ENCODE results near the gene KY. TPM values are rescaled to one million over a fixed set of nuclear protein-coding genes. Genes with fewer than 3 reads are reported as not detected.

KY gene
- total and polyA plus RNA-seq, 2 experiments from 2014 or later: not detected

DNA sequence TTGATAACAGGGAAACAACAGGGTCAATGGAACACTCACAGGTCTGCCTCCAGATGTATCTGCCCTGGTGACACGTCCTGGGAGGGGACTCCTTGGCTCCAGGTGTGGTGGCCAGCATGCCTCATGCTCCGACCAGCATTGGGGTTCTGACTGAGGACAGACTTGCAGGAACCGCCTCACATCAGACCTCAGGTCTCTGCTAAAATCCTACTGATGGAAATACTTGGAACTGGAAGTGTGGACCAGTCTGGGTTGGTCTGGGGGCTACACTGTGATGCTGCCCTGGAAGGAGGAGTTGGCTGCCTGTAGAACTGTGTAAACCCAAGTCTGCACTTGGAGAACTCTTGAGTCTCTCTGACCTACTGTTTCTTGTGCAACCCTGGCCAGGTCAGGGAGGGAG lies 17.1 kb upstream of the KY start:
- H3K27me3 Mint-ChIP-seq (ENCODE audit: insufficient read depth, low read depth, poor library complexity): peaks cover 7% of the 10 kb centered on the region
- Histone ChIP-seq H3K27me3 (ENCODE audit: insufficient read depth) (no peaks in the 10 kb centered on the region), H3K4me2 (no peak overlapping the region), H3K4me1 (ENCODE audit: insufficient read depth) (no peaks in the 10 kb centered on the region), H4K20me1 (replicated peaks; ENCODE audit: insufficient read depth) (no peaks in the 10 kb centered on the region), H3K27ac (ENCODE audit: low read depth) (no peak overlapping the region), H3K36me3 (ENCODE audit: insufficient read depth) (no peaks in the 10 kb centered on the region), H3K9me2 (ENCODE audit: insufficient read depth) (no peaks in the 10 kb centered on the region; the same call in 1 of the 2 replicates), H3F3A (replicated peaks; ENCODE audit: low read depth) (no peaks in the 10 kb centered on the region), H3K4me3 (no peak overlapping the region), H3K79me2 (replicated peaks; ENCODE audit: insufficient read depth) (no peaks in the 10 kb centered on the region), H2AFZ (no peak overlapping the region)
- H3K27ac Mint-ChIP-seq: no peak overlapping the region
- no peak for DNase-seq (ENCODE audit: low spot score)
- H3K4me3 Mint-ChIP-seq: no peak overlapping the region
- TF ChIP-seq CREB1 (CRISPR knock-in tag; IDR thresholded peaks at IDR 0.05; ENCODE audit: low read depth): no peak
- no peak for TF ChIP-seq ETS1 (IDR thresholded peaks at IDR 0.05)
- no peak for TF ChIP-seq CTCF (conservative IDR thresholded peaks at IDR 0.05; ENCODE audit: low read depth in 2 of 2)
- no peak for TF ChIP-seq ZNF114 (CRISPR knock-in tag; IDR thresholded peaks at IDR 0.05)
- TF ChIP-seq NANOG (IDR thresholded peaks at IDR 0.05; ENCODE audit: borderline replicate concordance): no peak
- no peaks in the 10 kb centered on the region; the same call in 2 of the 3 replicates for H3K36me3 Mint-ChIP-seq (ENCODE audit: low read depth)
- no peak for ATAC-seq
- peaks cover 1% of the 10 kb centered on the region; the same call in 1 of the 3 replicates for H3K9me3 Mint-ChIP-seq
- no peaks in the 10 kb centered on the region; the same call in 2 of the 3 replicates for H3K4me1 Mint-ChIP-seq

DNA sequence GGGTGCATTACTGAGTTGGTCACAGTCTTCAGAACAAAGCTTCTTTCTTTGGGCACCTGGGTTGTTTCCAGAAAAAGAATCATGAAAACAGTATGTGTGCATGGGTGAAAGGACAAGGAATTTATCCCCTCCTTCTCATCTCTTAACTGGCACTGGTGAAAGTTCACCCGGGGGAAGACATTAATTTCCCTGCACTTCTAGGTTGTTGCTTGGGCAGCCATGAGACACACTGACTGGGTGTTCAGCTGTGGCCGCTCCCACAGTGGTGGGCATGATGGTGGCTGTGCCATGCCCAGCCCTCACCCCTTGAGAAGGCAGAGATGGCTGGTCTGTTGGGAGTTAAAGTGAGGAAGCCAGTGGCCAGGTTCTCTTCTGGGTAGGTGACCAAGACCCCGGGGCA lies 16.6 kb upstream of the KY start:
- Histone ChIP-seq H3K79me2 (replicated peaks; ENCODE audit: insufficient read depth) (no peaks in the 10 kb centered on the region), H3K4me3 (no peak overlapping the region), H3K4me2 (no peak overlapping the region), H3K27me3 (ENCODE audit: insufficient read depth) (no peaks in the 10 kb centered on the region), H4K20me1 (replicated peaks; ENCODE audit: insufficient read depth) (no peaks in the 10 kb centered on the region), H2AFZ (no peak overlapping the region), H3K9me2 (ENCODE audit: insufficient read depth) (no peaks in the 10 kb centered on the region; the same call in 1 of the 2 replicates), H3K4me1 (ENCODE audit: insufficient read depth) (no peaks in the 10 kb centered on the region), H3F3A (replicated peaks; ENCODE audit: low read depth) (no peaks in the 10 kb centered on the region), H3K36me3 (ENCODE audit: insufficient read depth) (no peaks in the 10 kb centered on the region), H3K27ac (ENCODE audit: low read depth) (no peak overlapping the region)
- DNase-seq (ENCODE audit: low spot score) (no peak), ATAC-seq (no peak)
- Mint-ChIP-seq H3K27ac (no peak overlapping the region), H3K4me3 (no peak overlapping the region), H3K9me3 (no peaks in the 10 kb centered on the region), H3K4me1 (no peaks in the 10 kb centered on the region; the same call in 2 of the 3 replicates), H3K36me3 (ENCODE audit: low read depth) (no peaks in the 10 kb centered on the region), H3K27me3 (ENCODE audit: insufficient read depth, low read depth, poor library complexity) (peaks cover 7% of the 10 kb centered on the region)
- TF ChIP-seq CREB1 (CRISPR knock-in tag; IDR thresholded peaks at IDR 0.05; ENCODE audit: low read depth) (no peak), EZH2phosphoT487 (IDR thresholded peaks at IDR 0.05; ENCODE audit: unreplicated experiment) (no peak), EZH2 (IDR thresholded peaks at IDR 0.05; ENCODE audit: low read depth, unreplicated experiment) (no peak), ZNF331 (CRISPR knock-in tag; IDR thresholded peaks at IDR 0.05; ENCODE audit: low read depth) (no peak), ZNF462 (CRISPR knock-in tag; IDR thresholded peaks at IDR 0.05) (no peak)

All from GM23338 (cell line).